ENCODE results near the gene OR6B1. TPM values are rescaled to one million over a fixed set of nuclear protein-coding genes. Genes with fewer than 3 reads are reported as not detected.

The OR6B1 gene
- polyA plus RNA-seq, 1 donor (not counting 4 experiments of a cell fraction or from before 2014, with no cell fraction given), result not detected

GRCh38 chr7:144011458-144012230, 11.5 kb downstream of the OR6B1 start:
- H3K27ac ChIP-seq (ENCODE audit: control insufficient read depth, insufficient read depth, low read length), result no peak overlapping the region
- H3K79me2 ChIP-seq (ENCODE audit: control insufficient read depth, insufficient read depth, low read length), result no peaks in the 10 kb centered on the region
- H3K4me3 ChIP-seq (ENCODE audit: control insufficient read depth in 2 of 3, extremely low read depth in 1 of 3, insufficient read depth in 2 of 3, low read depth in 1 of 3, low read length in 3 of 3), result no peak overlapping the region
- H3K27me3 ChIP-seq (ENCODE audit: control insufficient read depth, extremely low read depth, insufficient read depth, low read length), result no peaks in the 10 kb centered on the region
- TF ChIP-seq EZH2 (IDR thresholded peaks at IDR 0.05; ENCODE audit: low read length) (no peak), CTCF (optimal IDR thresholded peaks at IDR 0.05 in 1 of 3, IDR thresholded peaks at IDR 0.05 in 1 of 3, conservative IDR thresholded peaks at IDR 0.05 in 1 of 3; ENCODE audit: extremely low read depth in 1 of 3, insufficient read depth in 2 of 3, low read length in 3 of 3) (peak in 1 of 3 experiments; percentile 3)
- H2AFZ ChIP-seq (ENCODE audit: control insufficient read depth, low read length), result no peak overlapping the region
- H3K36me3 ChIP-seq (ENCODE audit: control insufficient read depth in 2 of 2, extremely low read depth in 1 of 2, insufficient read depth in 2 of 2, low read length in 2 of 2), result no peaks in the 10 kb centered on the region
- no peaks in the 10 kb centered on the region for H3K9me1 ChIP-seq (ENCODE audit: control insufficient read depth, extremely low read depth, insufficient read depth, low read length)
- H3K9ac ChIP-seq (ENCODE audit: control insufficient read depth, extremely low read depth, insufficient read depth, low read length), result no peak overlapping the region
- DNase-seq (ENCODE audit: low read depth, low spot score) (no peak), FAIRE-seq (no peak)
- dilution Hi-C loops (cut with MboI; ENCODE audit: extremely low pct_ligation_motif_present, low sequenced_read_pairs), result no loop called here
- no peaks in the 10 kb centered on the region for H4K20me1 ChIP-seq (ENCODE audit: control insufficient read depth, extremely low read depth, insufficient read depth, low read length)
- H3K9me3 ChIP-seq (ENCODE audit: control insufficient read depth, low read depth, low read length), result no peaks in the 10 kb centered on the region
- H3K4me1 ChIP-seq (ENCODE audit: control insufficient read depth, extremely low read depth, insufficient read depth, low read length), result no peaks in the 10 kb centered on the region
- no peak overlapping the region for H3K4me2 ChIP-seq (ENCODE audit: control insufficient read depth, extremely low read depth, insufficient read depth, low read depth, low read length)

GRCh38 chr7:144018065-144018464, 17.9 kb downstream of the OR6B1 start:
- no peak for FAIRE-seq
- no peak overlapping the region for H2AFZ ChIP-seq (ENCODE audit: control insufficient read depth, low read length)
- no peak overlapping the region for H3K27ac ChIP-seq (ENCODE audit: control insufficient read depth, insufficient read depth, low read length)

More at GRCh38 chr7:144018065-144018464, 17.9 kb downstream of the OR6B1 start:
- no peaks in the 10 kb centered on the region for H3K9me3 ChIP-seq (ENCODE audit: control insufficient read depth, low read depth, low read length)
- dilution Hi-C loops (cut with MboI; ENCODE audit: extremely low pct_ligation_motif_present, low sequenced_read_pairs), result no loop called here
- H4K20me1 ChIP-seq (ENCODE audit: control insufficient read depth, extremely low read depth, insufficient read depth, low read length), result no peaks in the 10 kb centered on the region
- H3K4me2 ChIP-seq (ENCODE audit: control insufficient read depth, extremely low read depth, insufficient read depth, low read depth, low read length), result no peak overlapping the region
- no peaks in the 10 kb centered on the region for H3K4me1 ChIP-seq (ENCODE audit: control insufficient read depth, extremely low read depth, insufficient read depth, low read length)
- H3K9ac ChIP-seq (ENCODE audit: control insufficient read depth, extremely low read depth, insufficient read depth, low read length), result no peak overlapping the region
- no peak for DNase-seq (ENCODE audit: low read depth, low spot score)
- H3K27me3 ChIP-seq (ENCODE audit: control insufficient read depth, extremely low read depth, insufficient read depth, low read length), result no peaks in the 10 kb centered on the region
- no peaks in the 10 kb centered on the region for H3K36me3 ChIP-seq (ENCODE audit: control insufficient read depth in 2 of 2, extremely low read depth in 1 of 2, insufficient read depth in 2 of 2, low read length in 2 of 2)
- no peaks in the 10 kb centered on the region for H3K79me2 ChIP-seq (ENCODE audit: control insufficient read depth, insufficient read depth, low read length)
- TF ChIP-seq EZH2 (IDR thresholded peaks at IDR 0.05; ENCODE audit: low read length), result no peak
- no peak for TF ChIP-seq CTCF (optimal IDR thresholded peaks at IDR 0.05 in 1 of 3, IDR thresholded peaks at IDR 0.05 in 1 of 3, conservative IDR thresholded peaks at IDR 0.05 in 1 of 3; ENCODE audit: extremely low read depth in 1 of 3, insufficient read depth in 2 of 3, low read length in 3 of 3)
- no peak overlapping the region for H3K4me3 ChIP-seq (ENCODE audit: control insufficient read depth in 2 of 3, extremely low read depth in 1 of 3, insufficient read depth in 2 of 3, low read depth in 1 of 3, low read length in 3 of 3)
- no peaks in the 10 kb centered on the region for H3K9me1 ChIP-seq (ENCODE audit: control insufficient read depth, extremely low read depth, insufficient read depth, low read length)

Measured in keratinocyte (primary cell).